ES-I3 (cell line): ENCODE data around the gene DUSP9.
A peak's percentile ranks its signal among the peaks of the same experiment; 100 is the strongest.

Source experiments
- H3K36me3 ChIP-seq: 2 replicates; pipeline ENCODE4 v1.6.1; 2013; ENCODE audit warnings: mild to moderate bottlenecking, low read length, control low read depth, moderate library complexity; ENCODE audit not compliant: insufficient read depth
- H3K4me1 ChIP-seq: 2 replicates; pipeline ENCODE4 v1.6.1; 2013; ENCODE audit warnings: mild to moderate bottlenecking, control low read depth, low read length; ENCODE audit not compliant: insufficient read depth
- H3K9ac ChIP-seq: 2 replicates; pipeline ENCODE4 v1.6.1; 2013; ENCODE audit warnings: low read depth, mild to moderate bottlenecking, low read length, moderate library complexity
- H3K9me3 ChIP-seq: 2 replicates; pipeline ENCODE4 v1.6.1; 2013; ENCODE audit warnings: mild to moderate bottlenecking, low read length, moderate library complexity; ENCODE audit not compliant: control insufficient read depth, insufficient read depth

The DUSP9 gene

GRCh38 chrX:153637121-153638040, 9.6 kb upstream of the DUSP9 start:
- Histone ChIP-seq H3K9ac (no peak overlapping the region), H3K36me3 (no peaks in the 10 kb centered on the region), H3K4me1 (peaks cover 4% of the 10 kb centered on the region; the same call in 1 of the 2 replicates), H3K9me3 (no peaks in the 10 kb centered on the region)

DNA sequence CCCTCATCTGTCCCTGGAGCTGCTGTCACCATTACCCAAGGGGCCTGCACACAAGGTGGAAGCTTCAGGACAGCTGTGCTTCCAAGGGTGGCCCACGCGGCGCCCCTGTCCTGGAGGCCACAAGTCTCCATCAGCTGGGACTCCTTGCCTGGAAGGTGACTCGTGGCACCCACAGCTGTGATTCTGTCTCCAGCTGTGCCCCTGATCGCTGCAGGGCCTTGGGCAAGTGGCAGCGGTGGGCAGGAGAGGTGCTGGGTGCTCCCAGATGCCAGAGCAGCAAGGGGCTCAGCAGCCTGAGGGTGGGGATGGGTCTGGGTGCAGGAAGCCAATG, 9.0 kb upstream of the DUSP9 start:
- H3K36me3 ChIP-seq = no peaks in the 10 kb centered on the region
- no peak overlapping the region for H3K9ac ChIP-seq
- H3K4me1 ChIP-seq = peaks cover 8% of the 10 kb centered on the region; the same call in 1 of the 2 replicates
- no peaks in the 10 kb centered on the region for H3K9me3 ChIP-seq

DNA sequence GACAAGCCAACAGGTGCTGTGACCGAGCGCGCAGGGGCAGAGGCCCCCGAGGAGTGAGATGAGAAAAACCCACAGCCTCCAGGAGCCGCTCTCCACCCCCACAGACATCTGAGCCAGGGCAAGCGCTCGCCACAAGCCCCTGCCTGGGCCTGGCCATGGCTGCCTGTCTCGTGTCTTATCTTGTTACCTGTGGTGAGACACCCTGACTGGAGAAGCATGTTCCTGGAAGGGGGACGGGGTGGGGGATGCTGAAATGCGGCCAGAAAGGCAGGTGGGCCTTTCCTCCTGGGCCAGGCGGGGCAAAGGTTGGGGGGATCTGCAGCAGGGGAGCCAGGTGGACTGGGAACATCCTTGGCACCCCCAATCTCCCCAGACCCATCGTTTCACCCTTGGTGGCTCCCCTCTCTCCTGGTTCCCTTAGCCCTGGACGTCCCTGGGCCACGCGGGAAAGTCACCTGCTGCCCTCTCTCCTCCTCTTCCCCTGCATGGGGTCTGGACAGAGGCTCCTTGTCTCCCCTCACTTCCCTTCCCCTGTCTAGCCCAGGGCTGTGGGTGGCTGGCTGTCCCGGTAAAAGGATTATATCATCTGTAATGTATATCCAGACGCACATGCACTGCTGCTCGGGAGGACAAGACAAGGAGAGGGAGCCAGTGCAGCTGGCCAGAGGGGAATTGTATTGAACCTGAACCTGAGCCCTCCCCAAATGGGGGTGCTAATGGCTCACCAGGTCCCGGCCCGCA, 8.4 kb upstream of the DUSP9 start:
- Histone ChIP-seq H3K9ac (no peak overlapping the region), H3K4me1 (peaks cover 8% of the 10 kb centered on the region; the same call in 1 of the 2 replicates), H3K9me3 (no peaks in the 10 kb centered on the region), H3K36me3 (no peaks in the 10 kb centered on the region)

DNA sequence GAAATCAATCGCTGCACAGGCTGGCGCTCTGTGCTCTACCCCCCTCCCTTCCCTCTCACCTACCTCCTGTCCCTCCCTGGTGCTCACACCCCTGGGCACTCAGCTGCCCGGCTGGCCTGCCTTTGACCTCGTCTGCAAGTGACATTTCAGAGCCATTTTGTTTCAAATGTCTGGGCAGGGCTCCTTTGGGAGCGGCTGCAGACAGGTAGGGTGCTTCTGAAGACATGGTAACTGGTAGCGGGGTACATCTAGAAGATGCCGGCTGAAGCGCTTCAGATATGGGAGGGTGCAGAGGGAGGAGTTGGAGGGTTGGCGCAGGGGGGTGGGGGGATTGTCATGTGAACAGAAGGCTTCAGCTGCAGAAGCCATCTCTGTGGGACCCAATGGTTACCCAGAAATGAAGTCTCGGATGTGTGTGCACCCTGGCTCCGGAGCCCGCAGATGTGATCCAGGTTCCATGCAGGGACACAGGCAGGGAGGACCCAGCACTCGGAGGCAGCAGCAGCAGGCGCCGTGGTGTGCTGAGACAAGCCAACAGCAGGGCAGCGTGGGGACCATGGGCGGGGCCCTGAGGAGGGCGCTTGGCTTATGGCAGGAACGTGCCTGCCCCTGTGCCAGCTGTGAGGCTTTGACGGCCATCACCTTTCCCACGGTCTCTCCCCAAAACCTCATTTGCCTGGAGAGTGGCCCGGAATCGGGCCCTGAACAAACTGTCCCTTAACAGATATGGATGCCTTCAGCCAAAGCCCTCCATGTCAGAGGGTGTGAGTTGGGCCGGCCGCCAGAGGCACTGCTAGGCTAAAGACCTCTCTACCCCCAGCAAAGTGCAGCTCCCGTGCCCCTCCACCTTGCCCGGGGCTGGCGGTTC, 7.6 kb upstream of the DUSP9 start:
- Histone ChIP-seq H3K4me1 (peaks cover 8% of the 10 kb centered on the region; the same call in 1 of the 2 replicates), H3K36me3 (no peaks in the 10 kb centered on the region), H3K9me3 (no peaks in the 10 kb centered on the region)

GRCh38 chrX:153640045-153640686, 6.8 kb upstream of the DUSP9 start:
- Histone ChIP-seq H3K4me1 (peaks cover 8% of the 10 kb centered on the region; the same call in 1 of the 2 replicates), H3K9me3 (no peaks in the 10 kb centered on the region), H3K36me3 (no peaks in the 10 kb centered on the region)

More for the DNA sequence above, 7.6 kb upstream of the DUSP9 start:
- no peak overlapping the region for H3K9ac ChIP-seq

GRCh38 chrX:153640736-153641575, 6.0 kb upstream of the DUSP9 start:
- no peaks in the 10 kb centered on the region for H3K9me3 ChIP-seq
- H3K36me3 ChIP-seq = no peaks in the 10 kb centered on the region
- peak overlapping the region; percentile 46; the same call in 1 of the 2 replicates for H3K9ac ChIP-seq
- H3K4me1 ChIP-seq = peaks cover 8% of the 10 kb centered on the region; the same call in 1 of the 2 replicates

More at GRCh38 chrX:153640045-153640686, 6.8 kb upstream of the DUSP9 start:
- H3K9ac ChIP-seq = no peak overlapping the region

DNA sequence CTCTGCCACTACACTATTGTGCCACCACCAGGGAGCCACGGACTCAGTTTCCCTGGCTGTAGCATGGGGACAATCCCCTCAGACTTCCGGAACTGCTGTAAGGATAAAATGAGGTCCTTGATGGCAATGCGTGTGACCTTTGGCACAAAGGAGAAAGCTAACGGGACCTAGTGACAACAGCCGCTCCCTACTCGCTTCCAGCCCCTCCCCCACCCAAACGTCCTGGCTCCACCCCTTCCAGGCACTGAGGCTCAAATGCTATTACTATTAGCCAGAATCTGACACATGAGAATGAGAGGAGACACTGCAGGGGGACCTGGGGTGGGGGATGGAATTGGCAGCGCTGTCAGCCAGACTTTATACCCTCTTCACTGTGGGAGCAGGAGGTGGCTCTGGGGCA, 5.4 kb upstream of the DUSP9 start:
- no peaks in the 10 kb centered on the region for H3K9me3 ChIP-seq
- H3K9ac ChIP-seq = peak overlapping the region; percentile 46; the same call in 1 of the 2 replicates
- H3K4me1 ChIP-seq = peaks cover 8% of the 10 kb centered on the region; the same call in 1 of the 2 replicates
- H3K36me3 ChIP-seq = no peaks in the 10 kb centered on the region

DNA sequence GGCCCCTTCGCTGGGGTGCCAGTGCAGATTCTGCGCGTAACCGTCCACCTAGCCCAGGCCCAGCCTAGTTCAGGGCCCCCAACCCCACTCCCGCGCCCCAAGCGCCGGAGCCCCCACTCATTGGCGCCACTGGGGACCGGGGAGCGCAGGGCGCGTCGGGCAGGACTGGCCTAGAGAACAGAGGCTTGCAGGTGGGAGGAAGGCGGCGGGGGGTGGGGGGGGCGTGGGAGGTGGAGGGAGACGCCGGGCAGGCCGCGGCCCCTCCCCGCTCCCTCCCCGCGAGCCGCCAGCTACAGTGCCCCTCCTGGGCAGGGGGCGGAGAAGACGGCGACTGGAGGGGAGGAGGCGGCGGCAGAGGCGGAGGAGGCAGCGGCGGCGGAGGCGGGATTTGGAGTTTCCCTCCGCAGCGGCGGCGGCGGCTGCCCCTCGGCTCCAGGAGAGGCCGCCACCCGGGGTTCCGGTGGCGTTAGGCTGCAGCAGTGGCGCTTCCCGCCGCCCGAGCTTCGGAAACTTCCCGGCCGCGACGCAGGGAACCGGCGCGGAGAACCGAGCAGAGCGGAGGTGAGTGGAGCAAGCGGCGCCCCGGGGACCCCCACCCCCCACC, 4.8 kb upstream of the DUSP9 start:
- Histone ChIP-seq H3K36me3 (no peaks in the 10 kb centered on the region), H3K4me1 (peaks cover 8% of the 10 kb centered on the region; the same call in 1 of the 2 replicates), H3K9ac (peak overlapping the region; percentile 46; the same call in 1 of the 2 replicates), H3K9me3 (no peaks in the 10 kb centered on the region)

DNA sequence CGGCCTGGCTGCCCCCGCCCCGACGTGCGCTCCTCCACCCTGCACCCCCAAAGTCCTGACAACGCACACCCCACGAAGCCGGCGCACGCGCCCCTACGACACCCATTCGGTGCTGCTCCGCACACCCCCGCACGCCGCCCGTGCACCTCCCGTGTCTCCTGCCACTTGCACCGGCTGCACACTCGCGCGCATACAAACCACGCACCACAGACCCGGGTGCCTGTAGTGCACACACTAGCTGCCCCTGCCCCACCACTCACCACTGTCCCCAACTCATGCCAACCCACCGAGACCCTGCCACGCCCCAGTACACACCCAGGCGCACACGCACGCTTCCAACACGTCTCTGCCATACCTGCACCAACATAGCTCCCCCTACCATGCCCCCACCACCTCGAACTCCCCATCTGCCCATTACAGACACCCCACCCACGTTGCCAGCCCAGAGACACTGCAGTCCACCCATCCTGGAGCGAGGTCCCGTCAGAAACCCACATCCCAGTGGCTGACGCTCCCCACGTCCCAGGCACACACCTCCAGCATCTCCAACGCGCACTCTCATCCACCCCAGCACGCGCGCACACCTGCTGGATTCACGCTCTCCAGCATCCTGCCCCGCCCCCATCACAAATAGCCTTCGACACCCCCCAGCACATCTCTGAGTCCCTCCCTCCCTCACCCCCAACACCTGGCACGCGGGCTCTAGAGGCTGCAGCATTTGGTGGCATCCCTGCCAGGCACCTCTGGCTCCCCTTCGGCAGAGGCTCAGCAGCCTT, 4.2 kb upstream of the DUSP9 start:
- peaks cover 8% of the 10 kb centered on the region; the same call in 1 of the 2 replicates for H3K4me1 ChIP-seq
- H3K9ac ChIP-seq = peak overlapping the region; percentile 56; the same call in 1 of the 2 replicates
- H3K36me3 ChIP-seq = no peaks in the 10 kb centered on the region
- H3K9me3 ChIP-seq = no peaks in the 10 kb centered on the region

DNA sequence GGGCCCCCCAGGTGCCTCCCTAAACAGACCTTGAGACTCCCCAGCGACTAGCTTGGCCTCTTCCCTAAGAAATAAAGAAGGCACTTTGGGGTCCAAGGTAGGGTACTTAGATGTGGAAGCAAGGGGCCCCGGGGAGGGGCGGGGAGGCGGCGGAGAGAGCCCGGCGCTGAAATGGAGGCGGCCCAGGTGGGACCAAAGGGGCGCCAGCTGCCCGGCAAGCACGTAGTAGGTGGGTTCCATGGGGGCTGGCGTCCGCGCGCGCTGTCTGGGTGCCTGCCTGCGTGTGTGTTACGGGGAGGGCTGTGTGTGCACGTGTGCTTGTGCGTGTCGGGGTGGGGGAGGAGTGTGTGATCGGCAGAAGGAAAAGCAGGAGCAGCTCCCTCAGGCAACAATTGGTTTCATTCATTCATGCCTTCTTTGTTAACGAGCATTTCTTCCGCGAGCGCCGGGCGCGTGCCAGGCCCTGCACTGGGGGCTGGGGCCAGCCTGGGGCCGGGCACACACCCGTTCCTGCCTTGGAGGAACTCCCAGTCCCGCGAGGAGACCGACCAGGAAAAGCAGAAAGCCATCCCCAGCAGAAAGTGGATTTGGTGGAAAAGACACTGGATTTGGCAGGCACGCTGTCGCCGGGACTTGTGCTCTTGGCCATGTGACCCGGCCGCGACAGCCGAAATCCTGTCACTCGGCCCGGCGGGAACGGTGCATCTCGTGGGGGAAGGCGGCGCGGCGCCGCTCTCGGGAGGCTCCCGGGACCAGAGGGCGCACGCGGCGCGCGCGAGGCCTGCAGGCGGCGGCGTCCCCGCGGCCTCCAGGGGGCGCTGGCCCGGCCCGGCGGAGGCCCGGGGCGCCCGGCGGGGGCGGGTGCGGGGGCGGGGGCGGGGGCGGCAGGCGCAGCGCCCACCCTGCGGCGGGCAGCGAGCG, 3.3 kb upstream of the DUSP9 start:
- Histone ChIP-seq H3K36me3 (no peaks in the 10 kb centered on the region), H3K4me1 (peaks cover 8% of the 10 kb centered on the region; the same call in 1 of the 2 replicates), H3K9ac (peak overlapping the region; percentile 56; the same call in 1 of the 2 replicates), H3K9me3 (no peaks in the 10 kb centered on the region)
